GM15510 (cell line): ENCODE measurements around the gene ASB3.

Experiments used
- POLR2A ChIP-seq: IDR thresholded peaks from 3 replicates; pipeline ENCODE4 v1.6.1; 2011; ENCODE audit warnings: borderline replicate concordance; ENCODE audit not compliant: insufficient read length; ENCODE audit errors: extremely low read depth

Gene ASB3

DNA sequence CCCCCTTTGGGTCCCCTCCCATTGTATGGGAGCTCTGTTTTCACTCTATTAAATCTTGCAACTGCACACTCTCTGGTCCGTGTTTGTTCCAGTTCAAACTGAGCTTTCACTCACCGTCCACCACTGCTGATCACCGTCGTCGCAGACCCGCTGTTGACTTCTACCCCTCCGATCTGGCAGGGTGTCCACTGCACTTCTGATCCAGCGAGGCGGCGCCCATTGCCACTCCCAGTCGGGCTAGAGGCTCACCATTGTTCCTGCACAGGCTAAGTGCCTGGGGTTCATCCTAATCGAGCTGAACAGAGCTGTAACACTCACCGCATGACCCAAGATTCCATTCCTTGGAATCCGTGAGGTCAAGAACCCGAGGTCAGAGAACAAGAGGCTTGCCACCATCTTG is 30.1 kb downstream of the ASB3 start:
- TF ChIP-seq POLR2A, result no peak

- TF ChIP-seq POLR2A, result no peak
Observed at GRCh38 chr2:53755121-53755520, 31.6 kb downstream of the ASB3 start.

DNA sequence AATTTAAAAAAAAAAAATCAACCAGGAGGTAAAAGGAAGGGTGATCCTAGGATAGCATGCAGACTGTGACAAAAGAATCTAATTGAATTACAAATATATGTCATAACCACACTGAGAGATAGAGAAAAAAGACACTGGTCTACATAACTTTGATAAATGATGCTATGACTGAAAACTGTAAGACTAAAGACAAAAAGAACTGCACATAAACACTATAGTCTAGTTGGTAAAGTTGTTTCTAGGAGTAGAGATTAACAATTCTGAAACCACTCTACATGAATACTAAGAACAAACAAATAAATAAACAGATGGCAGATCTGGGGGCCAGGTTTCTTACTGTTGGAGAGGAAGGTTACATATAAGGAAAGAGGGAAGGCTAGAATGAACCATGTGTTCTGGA is 33.7 kb downstream of the ASB3 start:
- no peak for TF ChIP-seq POLR2A

GRCh38 chr2:53752385-53752784 is 34.4 kb downstream of the ASB3 start:
- no peak for TF ChIP-seq POLR2A

DNA sequence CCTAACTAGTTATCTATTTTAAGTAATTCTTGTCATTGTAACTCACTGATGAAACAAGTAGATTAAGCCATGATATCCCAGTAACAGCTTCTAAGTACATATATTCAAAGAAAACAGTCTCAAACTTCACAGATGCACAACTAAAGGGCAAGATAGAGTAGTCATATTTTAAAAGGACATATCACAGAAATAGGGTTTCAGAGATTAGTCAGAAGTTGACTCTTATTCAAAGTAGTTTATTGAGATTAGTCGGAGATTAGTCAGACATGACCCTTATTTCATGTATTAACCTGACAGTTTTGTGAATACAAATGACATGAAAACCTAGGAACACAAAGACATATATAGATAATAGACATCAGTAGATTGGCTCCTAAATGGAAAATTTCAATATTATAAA is 35.0 kb downstream of the ASB3 start:
- TF ChIP-seq POLR2A, result no peak

DNA sequence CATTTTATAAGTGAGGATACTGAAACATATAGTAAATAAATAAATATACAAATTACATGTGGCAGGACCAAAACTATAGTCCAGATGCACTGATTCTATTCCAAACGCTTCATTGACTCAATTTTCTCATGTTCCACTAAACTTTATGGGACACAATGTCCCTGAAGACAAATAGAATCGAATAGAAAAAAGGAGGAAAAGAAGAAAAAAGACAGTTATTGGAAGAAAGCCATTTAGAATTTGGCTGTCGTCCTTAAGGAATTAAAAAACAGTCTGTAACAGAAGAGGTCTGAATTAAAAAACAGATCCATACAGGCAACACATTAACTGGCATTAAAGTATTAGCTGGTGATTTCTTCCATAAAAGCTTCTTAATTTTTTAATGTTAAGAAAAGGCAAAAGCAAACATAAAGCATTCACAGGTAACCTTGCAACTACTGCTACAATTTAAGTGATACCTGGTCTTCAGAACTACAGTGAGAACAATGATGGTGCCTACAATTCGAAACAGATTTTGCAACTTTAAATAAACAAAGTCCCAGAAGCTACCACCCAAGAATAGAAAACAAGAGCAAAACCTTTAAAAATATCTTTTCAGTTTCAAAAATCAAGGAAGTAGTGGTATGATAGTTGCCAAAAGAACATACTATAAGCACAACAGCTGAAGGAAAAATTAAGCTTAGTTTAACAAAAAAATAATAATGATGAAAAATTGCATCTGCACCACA is 36.5 kb downstream of the ASB3 start:
- no peak for TF ChIP-seq POLR2A

DNA sequence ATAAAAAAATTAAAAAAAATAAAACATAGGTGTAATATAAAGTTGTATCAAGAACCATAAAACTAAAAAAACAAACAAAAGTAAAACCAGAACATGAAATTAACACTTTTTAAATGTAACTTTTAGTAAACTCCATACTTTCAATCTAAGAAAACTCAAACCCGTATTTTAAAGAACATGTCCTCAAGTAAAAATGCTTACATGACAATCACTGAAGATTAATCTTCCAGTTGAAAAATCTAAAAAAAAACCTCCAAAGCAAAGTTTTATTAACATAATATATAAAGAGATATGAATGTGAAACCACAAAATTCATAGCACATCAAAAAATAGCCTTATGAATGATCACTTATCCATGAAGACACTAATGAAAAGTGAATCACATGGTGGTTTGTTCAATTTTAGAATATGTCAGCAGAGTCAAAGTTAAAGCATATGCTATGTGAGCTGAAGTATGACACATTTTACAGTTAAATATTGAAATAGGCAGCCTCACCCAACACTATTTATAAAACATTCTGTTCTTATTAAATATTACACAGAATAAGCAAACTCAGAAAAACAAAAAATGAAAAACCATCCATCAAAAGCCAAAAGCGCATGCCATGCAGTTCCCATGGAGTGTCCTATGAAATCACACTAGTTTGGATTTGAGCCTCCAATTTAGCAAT is 42.2 kb downstream of the ASB3 start:
- no peak for TF ChIP-seq POLR2A

- TF ChIP-seq POLR2A, result no peak
Observed at GRCh38 chr2:53740170-53740569, 46.6 kb downstream of the ASB3 start.

- TF ChIP-seq POLR2A, result no peak
Observed at GRCh38 chr2:53739032-53739431, 47.7 kb downstream of the ASB3 start.

- no peak for TF ChIP-seq POLR2A
Observed at GRCh38 chr2:53737091-53737490, 49.7 kb downstream of the ASB3 start.

GRCh38 chr2:53729143-53729762 is 57.5 kb downstream of the ASB3 start:
- no peak for TF ChIP-seq POLR2A

DNA sequence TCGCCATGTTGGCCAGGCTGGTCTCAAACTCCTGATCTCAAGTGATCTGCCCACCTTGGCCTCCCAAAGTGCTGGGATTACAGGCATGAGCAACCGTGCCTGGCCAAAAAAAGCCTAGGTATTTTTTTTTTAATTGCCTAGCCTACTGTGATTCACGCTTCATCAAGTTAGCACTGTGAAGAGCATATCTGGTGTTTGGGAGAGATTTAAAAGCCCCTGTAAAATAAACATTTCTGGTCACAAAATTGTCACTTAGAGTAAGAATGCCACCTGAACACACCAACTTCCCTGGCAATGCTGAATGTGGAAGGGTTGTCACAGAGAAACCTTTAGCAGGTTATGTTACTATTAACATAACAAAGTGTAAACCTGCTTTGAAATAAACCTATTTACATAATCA is 58.8 kb downstream of the ASB3 start:
- no peak for TF ChIP-seq POLR2A

GRCh38 chr2:53725662-53726061 is 61.1 kb downstream of the ASB3 start:
- no peak for TF ChIP-seq POLR2A

DNA sequence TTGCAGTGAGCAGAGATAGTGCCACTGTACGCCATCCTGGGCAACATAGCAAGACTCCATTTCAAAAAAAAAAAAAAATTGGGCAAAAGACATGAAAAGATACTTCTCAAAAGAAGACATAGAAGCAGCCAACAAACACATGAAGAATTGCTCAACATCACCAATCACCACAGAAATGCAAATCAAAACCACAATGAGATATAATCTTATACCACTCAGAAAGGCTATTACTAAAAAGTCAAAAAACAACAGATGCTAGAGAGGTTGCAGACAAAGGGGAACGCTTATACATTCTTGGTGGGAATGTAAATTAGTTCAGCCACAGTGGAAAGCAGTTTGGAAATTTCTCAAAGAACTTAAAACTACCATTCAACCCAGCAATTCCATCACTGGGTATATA is 62.2 kb downstream of the ASB3 start:
- no peak for TF ChIP-seq POLR2A

GRCh38 chr2:53715568-53715967 is 71.2 kb downstream of the ASB3 start:
- no peak for TF ChIP-seq POLR2A

- TF ChIP-seq POLR2A, result no peak
Observed at GRCh38 chr2:53711271-53711780, 75.4 kb downstream of the ASB3 start.
